Ishikawa (cell line): ENCODE data around the gene STXBP4.

Experiments used
- CEBPB ChIP-seq: IDR thresholded peaks from 2 replicates; pipeline ENCODE4 v1.6.1; 2012
- CREB1 ChIP-seq: IDR thresholded peaks from 2 replicates; pipeline ENCODE4 v1.6.1; 2012; ENCODE audit warnings: low read depth
- FOXM1 ChIP-seq: IDR thresholded peaks from 2 replicates; pipeline ENCODE4 v1.6.1; 2012; ENCODE audit warnings: low read depth, borderline replicate concordance
- MAX ChIP-seq: IDR thresholded peaks from 2 replicates; pipeline ENCODE4 v1.6.1; 2012
- NFIC ChIP-seq: IDR thresholded peaks from 2 replicates; pipeline ENCODE4 v1.6.1; 2012
- RAD21 ChIP-seq: IDR thresholded peaks from 2 replicates; pipeline ENCODE4 v1.6.1; 2012; ENCODE audit warnings: low read depth
- TCF12 ChIP-seq: IDR thresholded peaks from 2 replicates; pipeline ENCODE4 v1.6.1; 2012; ENCODE audit warnings: low read depth
- TEAD4 ChIP-seq: IDR thresholded peaks from 2 replicates; pipeline ENCODE4 v1.6.1; 2012
- USF1 ChIP-seq: IDR thresholded peaks from 2 replicates; pipeline ENCODE4 v1.6.1; 2012
- YY1 ChIP-seq: IDR thresholded peaks from 2 replicates; pipeline ENCODE4 v1.6.1; 2012; ENCODE audit warnings: low read depth

- TF ChIP-seq FOXM1 = no peak
- no peak for TF ChIP-seq TEAD4
- TF ChIP-seq MAX = no peak
- TF ChIP-seq USF1 = no peak
- no peak for TF ChIP-seq YY1
- no peak for TF ChIP-seq CEBPB
- TF ChIP-seq NFIC = no peak
- no peak for TF ChIP-seq TCF12
- no peak for TF ChIP-seq CREB1
- no peak for TF ChIP-seq RAD21
Observed at GRCh38 chr17:55215711-55216110, 247.1 kb downstream of the STXBP4 start.
